A172 (cell line): ENCODE results near the gene MYH9. TPM values are rescaled to one million over a fixed set of nuclear protein-coding genes. Genes with fewer than 3 reads are reported as not detected.

Experiments
- DNase-seq: peaks from one replicate; pipeline ENCODE4 v3.0.0-alpha.2; 2015; ENCODE audit warnings: low spot score
- total RNA-seq: library from RNA; depleted of rRNA; stranded (reverse); fragments of >200 nt; shearing (Covaris generic); gene quantifications from 2 replicates; pipeline ENCODE4 v1.2.3, GENCODE V29; 2014

Gene MYH9
- total RNA-seq, 1 experiment from 2014 or later = 180 TPM

DNA sequence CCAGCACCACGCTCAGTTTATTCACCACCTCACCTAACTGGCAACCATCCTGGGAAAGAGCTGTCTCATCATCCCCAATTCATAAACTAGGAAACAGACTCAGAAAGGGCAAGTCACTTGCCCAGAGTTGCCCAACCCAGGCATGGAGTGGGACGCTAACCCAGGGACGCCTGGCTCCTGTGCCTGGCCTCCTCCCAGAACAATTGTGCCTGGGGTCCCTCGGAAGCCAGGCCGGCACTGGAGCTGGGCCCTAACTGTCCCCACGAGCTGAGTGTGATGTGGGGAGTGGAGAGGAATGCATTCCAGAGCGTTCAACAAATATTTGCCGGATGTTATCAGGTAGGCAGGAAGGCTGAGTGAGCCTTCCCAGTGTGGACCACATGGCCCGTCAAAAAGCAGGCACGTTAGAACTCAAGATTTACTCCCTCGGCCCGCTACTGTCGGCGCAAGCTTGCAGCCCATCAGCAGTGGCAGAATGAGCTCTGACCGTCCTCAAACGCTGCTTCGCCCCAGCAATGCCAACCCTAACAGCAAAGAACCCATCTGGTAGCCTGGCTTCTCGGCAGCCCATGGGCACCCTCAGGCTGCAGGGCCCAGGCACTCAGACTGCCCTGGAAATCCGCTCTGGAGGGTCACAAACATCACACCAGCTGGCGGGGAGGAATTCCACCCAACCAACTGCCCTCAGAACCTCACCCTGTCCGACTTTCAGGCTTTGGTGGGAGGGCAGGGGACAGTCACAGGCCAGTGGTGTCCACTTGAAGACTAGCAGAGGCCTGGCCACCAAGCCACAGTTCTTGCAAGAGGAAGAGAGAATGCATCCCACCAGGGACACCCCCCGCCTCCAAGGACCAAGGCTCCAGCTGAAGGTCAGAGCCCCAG is 35.6 kb downstream of the MYH9 start:
- no peak for DNase-seq

- DNase-seq = peak; percentile 72
Observed at GRCh38 chr22:36350751-36351594, 36.8 kb downstream of the MYH9 start.

DNA sequence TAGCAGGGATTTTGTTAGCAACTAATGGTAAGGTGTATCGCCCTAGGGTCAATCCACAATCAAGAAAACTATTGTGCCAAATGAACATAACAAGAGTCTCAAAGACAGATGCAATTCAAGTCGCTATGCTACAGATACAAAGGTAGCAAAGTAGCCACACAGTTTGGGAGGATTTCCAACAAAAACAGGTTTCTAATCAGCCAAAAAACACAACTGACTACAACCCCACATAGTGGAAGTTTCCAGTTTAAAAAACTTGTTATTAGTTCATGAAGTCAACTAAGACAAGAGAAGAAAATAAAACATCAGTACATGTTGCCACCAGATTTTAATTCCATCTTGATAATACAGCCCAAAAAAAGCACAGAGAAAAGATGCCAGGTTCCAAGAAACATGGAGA is 38.0 kb downstream of the MYH9 start:
- DNase-seq = no peak

DNA sequence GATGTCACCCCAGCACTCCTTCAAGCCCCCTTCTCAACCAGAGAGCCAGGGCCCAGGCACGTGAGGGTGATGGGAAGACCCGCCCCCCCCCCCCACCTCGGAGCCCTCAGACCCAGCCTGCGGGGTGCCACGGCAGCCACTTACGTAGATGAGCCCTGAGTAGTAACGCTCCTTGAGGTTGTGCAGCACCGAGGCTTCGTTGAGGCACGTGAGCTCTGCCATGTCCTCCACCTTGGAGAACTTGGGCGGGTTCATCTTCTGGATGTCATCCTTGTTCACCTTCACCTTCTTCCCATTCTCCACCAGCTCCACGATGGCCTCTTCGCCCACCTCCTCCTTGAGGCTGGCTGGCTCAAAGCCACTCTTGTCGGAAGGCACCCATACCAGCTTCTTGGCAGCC is 39.0 kb downstream of the MYH9 start:
- no peak for DNase-seq

GRCh38 chr22:36347094-36347493 is 40.7 kb downstream of the MYH9 start:
- no peak for DNase-seq

- no peak for DNase-seq
Observed at GRCh38 chr22:36344106-36344827, 43.5 kb downstream of the MYH9 start.

- DNase-seq = no peak
Observed at GRCh38 chr22:36343720-36344105, 44.1 kb downstream of the MYH9 start.

DNA sequence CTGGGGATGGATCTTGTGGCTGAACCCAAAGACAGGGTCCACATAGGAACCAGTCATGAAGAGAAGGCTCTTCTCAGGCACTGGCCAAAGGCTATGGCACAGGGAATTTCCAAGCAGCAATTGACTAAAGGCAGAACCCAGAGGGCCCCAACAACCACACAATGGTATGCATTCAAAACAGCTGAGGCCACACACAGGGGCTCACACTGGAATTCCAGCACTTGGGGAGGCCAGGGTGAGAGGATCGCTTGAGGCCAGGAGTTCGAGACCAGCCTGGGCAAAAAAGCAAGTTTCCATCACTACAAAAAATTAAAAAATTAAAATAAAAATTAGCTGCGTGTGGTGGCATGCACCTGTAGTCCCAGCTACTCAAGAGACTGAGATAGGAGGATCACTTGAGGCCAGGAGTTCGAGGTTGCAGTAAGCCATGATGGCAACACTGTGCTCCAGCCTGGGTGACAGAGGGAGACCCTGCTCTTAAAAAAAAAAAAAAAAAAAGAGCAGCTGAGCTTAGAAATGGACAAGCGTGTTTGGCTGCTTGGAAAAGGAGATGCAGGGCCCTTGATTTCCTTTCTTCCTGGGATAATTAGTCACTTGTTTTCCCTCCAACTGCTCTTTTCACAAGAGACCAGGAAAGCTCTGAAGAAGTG is 44.6 kb downstream of the MYH9 start:
- DNase-seq = no peak

DNA sequence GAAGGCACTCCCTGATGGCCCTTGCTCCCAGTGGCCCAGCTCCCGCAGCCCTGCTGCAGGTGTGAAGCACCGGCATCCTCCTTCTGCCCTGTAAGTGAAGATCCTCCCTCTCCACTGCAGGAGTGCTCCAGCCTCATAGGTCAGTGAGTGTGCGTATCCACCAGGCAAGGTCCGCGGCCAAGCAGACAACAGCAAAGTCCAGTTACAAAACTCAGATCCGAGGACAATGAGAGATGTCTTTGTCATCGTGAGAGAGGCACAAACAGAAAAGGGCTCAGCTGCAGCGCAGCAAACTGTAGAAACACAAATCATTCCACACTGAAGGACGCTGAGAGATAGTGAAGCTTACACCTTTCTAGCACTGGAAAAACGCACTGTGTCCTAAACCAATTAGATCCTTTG is 46.1 kb downstream of the MYH9 start:
- DNase-seq = no peak

- DNase-seq = no peak
Observed at GRCh38 chr22:36340621-36341020, 47.1 kb downstream of the MYH9 start.

GRCh38 chr22:36339171-36340065 is 48.3 kb downstream of the MYH9 start:
- no peak for DNase-seq

GRCh38 chr22:36337365-36338130 is 50.2 kb downstream of the MYH9 start:
- no peak for DNase-seq

GRCh38 chr22:36336246-36337182 is 51.3 kb downstream of the MYH9 start:
- DNase-seq = no peak

- DNase-seq = no peak
Observed at GRCh38 chr22:36335621-36336020, 52.1 kb downstream of the MYH9 start.

DNA sequence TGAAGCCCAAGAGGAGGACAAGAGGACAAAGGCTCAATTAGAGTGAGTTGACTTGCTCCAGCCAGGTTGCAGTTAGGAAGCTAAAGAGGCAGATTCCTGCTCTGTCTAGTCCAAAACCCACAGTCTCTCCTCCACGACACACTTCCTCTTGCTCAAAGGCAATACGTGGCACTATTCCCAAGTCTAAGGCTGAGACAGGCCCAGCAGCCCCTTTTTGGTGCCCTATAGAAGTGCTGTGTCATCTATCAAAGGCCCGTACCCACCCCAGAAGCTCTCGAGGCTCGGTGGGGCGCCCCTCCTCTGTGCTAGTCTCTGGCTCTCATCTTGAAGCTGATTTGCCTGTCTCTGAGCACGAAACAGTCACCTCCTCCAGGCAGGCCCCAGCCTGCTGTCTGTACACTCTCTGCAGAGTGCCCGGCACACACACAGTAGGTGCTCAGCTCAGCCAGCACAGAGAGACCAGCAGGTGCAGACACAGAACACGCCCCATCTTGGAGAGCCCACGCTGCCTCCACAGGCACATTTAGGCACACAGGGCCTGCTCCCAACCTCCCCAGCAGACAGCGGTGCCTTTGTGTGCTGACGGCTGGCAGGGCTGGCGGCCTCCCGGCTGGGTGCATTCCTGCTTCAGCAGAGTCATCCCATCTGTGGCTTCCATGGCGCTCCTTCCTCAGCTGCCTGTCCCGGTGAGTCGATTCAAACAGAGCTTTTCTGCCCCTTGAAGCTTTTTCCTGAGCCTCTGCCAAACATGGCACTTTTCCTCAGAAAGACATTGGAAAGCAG is 52.8 kb downstream of the MYH9 start:
- DNase-seq = no peak

GRCh38 chr22:36334081-36334820 is 53.5 kb downstream of the MYH9 start:
- no peak for DNase-seq

DNA sequence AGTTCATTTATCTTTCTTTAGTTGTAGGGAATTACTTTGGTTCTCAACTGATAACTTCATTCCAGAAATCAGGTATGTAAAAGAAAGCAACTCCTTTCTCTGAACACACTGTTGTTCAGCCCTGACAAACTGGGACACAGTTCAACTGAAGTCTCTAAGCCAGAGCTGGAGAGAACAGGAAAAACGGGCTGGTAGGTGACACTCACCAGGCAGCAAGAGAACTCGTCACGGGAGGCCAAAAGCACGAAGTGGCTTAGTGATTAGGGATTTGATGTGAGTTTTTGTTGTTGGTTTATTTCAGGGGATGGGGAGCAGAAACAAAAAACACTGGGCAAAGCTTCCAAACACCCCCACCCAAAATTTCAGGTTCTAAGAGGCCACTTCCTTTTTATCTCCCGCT is 54.1 kb downstream of the MYH9 start:
- DNase-seq = no peak
